Measurements from ENCODE around the gene ALDH7A1.

The ALDH7A1 gene

GRCh38 chr5:126512451-126512850 lies 82.6 kb downstream of the ALDH7A1 start:
- no peak for TF ChIP-seq EZH2phosphoT487 (IDR thresholded peaks at IDR 0.05; ENCODE audit: borderline replicate concordance, low read length)
- TF ChIP-seq, protein P1, sequence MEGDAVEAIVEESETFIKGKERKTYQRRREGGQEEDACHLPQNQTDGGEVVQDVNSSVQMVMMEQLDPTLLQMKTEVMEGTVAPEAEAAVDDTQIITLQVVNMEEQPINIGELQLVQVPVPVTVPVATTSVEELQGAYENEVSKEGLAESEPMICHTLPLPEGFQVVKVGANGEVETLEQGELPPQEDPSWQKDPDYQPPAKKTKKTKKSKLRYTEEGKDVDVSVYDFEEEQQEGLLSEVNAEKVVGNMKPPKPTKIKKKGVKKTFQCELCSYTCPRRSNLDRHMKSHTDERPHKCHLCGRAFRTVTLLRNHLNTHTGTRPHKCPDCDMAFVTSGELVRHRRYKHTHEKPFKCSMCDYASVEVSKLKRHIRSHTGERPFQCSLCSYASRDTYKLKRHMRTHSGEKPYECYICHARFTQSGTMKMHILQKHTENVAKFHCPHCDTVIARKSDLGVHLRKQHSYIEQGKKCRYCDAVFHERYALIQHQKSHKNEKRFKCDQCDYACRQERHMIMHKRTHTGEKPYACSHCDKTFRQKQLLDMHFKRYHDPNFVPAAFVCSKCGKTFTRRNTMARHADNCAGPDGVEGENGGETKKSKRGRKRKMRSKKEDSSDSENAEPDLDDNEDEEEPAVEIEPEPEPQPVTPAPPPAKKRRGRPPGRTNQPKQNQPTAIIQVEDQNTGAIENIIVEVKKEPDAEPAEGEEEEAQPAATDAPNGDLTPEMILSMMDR (IDR thresholded peaks at IDR 0.05; ENCODE audit: low read depth, low read length, poor library complexity, severe bottlenecking): no peak
- H4K20me1 ChIP-seq (ENCODE audit: control insufficient read depth, insufficient read depth, low read depth, low read length): no peaks in the 10 kb centered on the region
- peaks cover 7% of the 10 kb centered on the region for H3K4me1 ChIP-seq (ENCODE audit: control insufficient read depth, low read length)
- no peaks in the 10 kb centered on the region for H3K79me2 ChIP-seq (ENCODE audit: control insufficient read depth, low read length)
- no peaks in the 10 kb centered on the region for H3F3A ChIP-seq (ENCODE audit: control insufficient read depth, insufficient read depth)
- no peaks in the 10 kb centered on the region for H3K27me3 ChIP-seq (ENCODE audit: control insufficient read depth, low read length)
- H3K9me2 ChIP-seq (replicated peaks; ENCODE audit: control insufficient read depth, low read length): no peaks in the 10 kb centered on the region
- no peak overlapping the region for H3K4me3 ChIP-seq (ENCODE audit: low read length)
- no peak overlapping the region for H3K4me2 ChIP-seq (ENCODE audit: low read length)
- H3K9me3 ChIP-seq (ENCODE audit: control insufficient read depth, insufficient read depth, low read length): no peaks in the 10 kb centered on the region
- no peak overlapping the region for H3K27ac ChIP-seq (ENCODE audit: low read depth, low read length)
- no peaks in the 10 kb centered on the region for H3K36me3 ChIP-seq (ENCODE audit: control insufficient read depth, low read length)

DNA sequence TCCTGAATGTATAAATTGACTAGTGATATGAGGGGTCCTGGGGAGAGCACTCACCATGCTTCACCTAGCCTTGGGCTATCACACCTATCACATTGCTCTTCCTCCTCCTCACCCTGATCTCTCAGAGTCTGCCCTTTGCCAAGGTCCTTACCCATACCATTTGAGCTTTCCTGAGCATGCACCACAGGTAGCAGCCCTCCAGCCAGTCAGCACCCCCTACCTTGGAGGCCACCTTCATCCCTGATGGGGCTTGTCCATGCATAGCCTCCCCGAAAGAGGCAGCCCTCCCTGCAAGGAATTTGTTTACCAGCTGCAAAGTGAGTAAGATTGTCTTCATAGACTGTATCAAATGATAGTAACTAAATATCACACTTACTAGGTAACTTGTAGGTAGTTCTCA lies 83.1 kb downstream of the ALDH7A1 start:
- H3K4me3 ChIP-seq (ENCODE audit: low read length): no peak overlapping the region
- no peaks in the 10 kb centered on the region for H3K79me2 ChIP-seq (ENCODE audit: control insufficient read depth, low read length)
- H3F3A ChIP-seq (ENCODE audit: control insufficient read depth, insufficient read depth): no peaks in the 10 kb centered on the region
- H4K20me1 ChIP-seq (ENCODE audit: control insufficient read depth, insufficient read depth, low read depth, low read length): no peaks in the 10 kb centered on the region
- no peak overlapping the region for H3K4me2 ChIP-seq (ENCODE audit: low read length)
- H3K36me3 ChIP-seq (ENCODE audit: control insufficient read depth, low read length): no peaks in the 10 kb centered on the region
- peaks cover 7% of the 10 kb centered on the region for H3K4me1 ChIP-seq (ENCODE audit: control insufficient read depth, low read length)
- H3K27me3 ChIP-seq (ENCODE audit: control insufficient read depth, low read length): no peaks in the 10 kb centered on the region
- TF ChIP-seq, protein P1 (IDR thresholded peaks at IDR 0.05; ENCODE audit: low read depth, low read length, poor library complexity, severe bottlenecking): no peak
- no peak for TF ChIP-seq EZH2phosphoT487 (IDR thresholded peaks at IDR 0.05; ENCODE audit: borderline replicate concordance, low read length)
- no peaks in the 10 kb centered on the region for H3K9me3 ChIP-seq (ENCODE audit: control insufficient read depth, insufficient read depth, low read length)
- H3K9me2 ChIP-seq (replicated peaks; ENCODE audit: control insufficient read depth, low read length): no peaks in the 10 kb centered on the region
- H3K27ac ChIP-seq (ENCODE audit: low read depth, low read length): no peak overlapping the region

DNA sequence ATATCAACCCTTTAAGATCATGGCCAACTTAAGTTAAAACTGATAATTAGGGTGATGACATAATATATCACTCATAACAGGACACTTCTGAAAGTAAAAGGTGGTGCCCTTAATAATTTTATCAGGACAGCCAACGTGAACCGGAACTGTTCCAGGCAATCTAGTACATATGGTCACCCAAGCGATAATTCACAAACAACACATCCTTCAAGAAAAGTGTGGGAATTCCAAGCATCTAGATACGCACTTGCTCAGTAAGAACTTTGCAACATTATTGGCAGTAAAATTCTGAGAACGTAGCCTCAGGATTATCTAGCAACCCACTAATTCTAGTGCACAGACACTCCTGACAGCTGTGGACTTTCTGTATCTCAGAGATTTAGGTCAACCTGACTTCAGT lies 85.7 kb downstream of the ALDH7A1 start:
- Histone ChIP-seq H3K9me2 (replicated peaks; ENCODE audit: control insufficient read depth, low read length) (no peaks in the 10 kb centered on the region), H4K20me1 (ENCODE audit: control insufficient read depth, insufficient read depth, low read depth, low read length) (no peaks in the 10 kb centered on the region), H3K4me1 (ENCODE audit: control insufficient read depth, low read length) (peaks cover 7% of the 10 kb centered on the region), H3K79me2 (ENCODE audit: control insufficient read depth, low read length) (no peaks in the 10 kb centered on the region), H3K4me3 (ENCODE audit: low read length) (no peak overlapping the region), H3K9me3 (ENCODE audit: control insufficient read depth, insufficient read depth, low read length) (no peaks in the 10 kb centered on the region), H3F3A (ENCODE audit: control insufficient read depth, insufficient read depth) (no peaks in the 10 kb centered on the region), H3K4me2 (ENCODE audit: low read length) (no peak overlapping the region), H3K36me3 (ENCODE audit: control insufficient read depth, low read length) (no peaks in the 10 kb centered on the region), H3K27ac (ENCODE audit: low read depth, low read length) (no peak overlapping the region), H3K27me3 (ENCODE audit: control insufficient read depth, low read length) (no peaks in the 10 kb centered on the region)
- TF ChIP-seq, protein P1 (IDR thresholded peaks at IDR 0.05; ENCODE audit: low read depth, low read length, poor library complexity, severe bottlenecking): no peak
- TF ChIP-seq EZH2phosphoT487 (IDR thresholded peaks at IDR 0.05; ENCODE audit: borderline replicate concordance, low read length): no peak

- H3K9me2 ChIP-seq (replicated peaks; ENCODE audit: control insufficient read depth, low read length): no peaks in the 10 kb centered on the region
- no peaks in the 10 kb centered on the region for H3K36me3 ChIP-seq (ENCODE audit: control insufficient read depth, low read length)
- no peaks in the 10 kb centered on the region for H3K9me3 ChIP-seq (ENCODE audit: control insufficient read depth, insufficient read depth, low read length)
- 0 out of 2 replicates have a peak overlapping the region, but pooled peaks have one; percentile 0 for H3K4me2 ChIP-seq (ENCODE audit: low read length)
- TF ChIP-seq, protein P1 (IDR thresholded peaks at IDR 0.05; ENCODE audit: low read depth, low read length, poor library complexity, severe bottlenecking): no peak
- TF ChIP-seq EZH2phosphoT487 (IDR thresholded peaks at IDR 0.05; ENCODE audit: borderline replicate concordance, low read length): no peak
- H3F3A ChIP-seq (ENCODE audit: control insufficient read depth, insufficient read depth): no peaks in the 10 kb centered on the region
- no peak overlapping the region for H3K4me3 ChIP-seq (ENCODE audit: low read length)
- H3K27ac ChIP-seq (ENCODE audit: low read depth, low read length): no peak overlapping the region
- peaks cover 7% of the 10 kb centered on the region for H3K4me1 ChIP-seq (ENCODE audit: control insufficient read depth, low read length)
- no peaks in the 10 kb centered on the region for H3K79me2 ChIP-seq (ENCODE audit: control insufficient read depth, low read length)
- H4K20me1 ChIP-seq (ENCODE audit: control insufficient read depth, insufficient read depth, low read depth, low read length): no peaks in the 10 kb centered on the region
- H3K27me3 ChIP-seq (ENCODE audit: control insufficient read depth, low read length): no peaks in the 10 kb centered on the region
These were observed 86.1 kb downstream of the ALDH7A1 start for GRCh38 chr5:126508962-126509279.
